GM18511 (cell line): Measurements from ENCODE around the gene ARHGEF2.
"Not testable (repeated sequence)": the region's sequence is repeated elsewhere in the genome, so short reads cannot be mapped to it uniquely, and the experiment has no call there.

Experiments
- ATAC-seq: cut with Tn5 transposase; IDR thresholded peaks from one replicate; pipeline ENCODE4 v1.9.1; 2021; ENCODE audit warnings: mild to moderate bottlenecking, moderate library complexity; ENCODE audit not compliant: unreplicated experiment

Gene ARHGEF2

GRCh38 chr1:155946633-155947219, 31.6 kb downstream of the ARHGEF2 start:
- peak; percentile 23 for ATAC-seq

- no peak for ATAC-seq
Observed at GRCh38 chr1:155944444-155944799, 33.9 kb downstream of the ARHGEF2 start.

GRCh38 chr1:155942578-155943141, 35.7 kb downstream of the ARHGEF2 start:
- no peak for ATAC-seq

GRCh38 chr1:155941845-155942531, 36.4 kb downstream of the ARHGEF2 start:
- no peak for ATAC-seq

- no peak for ATAC-seq
Observed at GRCh38 chr1:155940993-155941844, 37.1 kb downstream of the ARHGEF2 start, which contains the start of gene RXFP4. TSS of gene RXFP4 (plus strand) at chr1:155941638. CDS start at chr1:155941710, 72 bp downstream.

GRCh38 chr1:155940482-155940992, 37.8 kb downstream of the ARHGEF2 start:
- no peak for ATAC-seq

- no peak for ATAC-seq
Observed at GRCh38 chr1:155938220-155938627, 40.1 kb downstream of the ARHGEF2 start.

GRCh38 chr1:155934936-155935590, 43.3 kb downstream of the ARHGEF2 start:
- no peak for ATAC-seq

GRCh38 chr1:155934097-155934935, 44.0 kb downstream of the ARHGEF2 start, which contains the start of gene KHDC4:
TSS of gene KHDC4 (minus strand) at chr1:155934413. CDS start at chr1:155934373, 40 bp downstream.
- peak; percentile 97 for ATAC-seq

GRCh38 chr1:155933591-155934096, 44.7 kb downstream of the ARHGEF2 start:
- no peak for ATAC-seq

- no peak for ATAC-seq
Observed at GRCh38 chr1:155932487-155932886, 45.9 kb downstream of the ARHGEF2 start.

- ATAC-seq: no peak
Observed at GRCh38 chr1:155932081-155932480, 46.3 kb downstream of the ARHGEF2 start.

GRCh38 chr1:155931332-155932038, 46.9 kb downstream of the ARHGEF2 start:
- ATAC-seq: no peak

GRCh38 chr1:155930725-155931124, 47.6 kb downstream of the ARHGEF2 start:
- ATAC-seq: not testable (repeated sequence)

- no peak for ATAC-seq
Observed at GRCh38 chr1:155929057-155929456, 49.3 kb downstream of the ARHGEF2 start.

GRCh38 chr1:155925506-155925905, 52.8 kb downstream of the ARHGEF2 start:
- ATAC-seq: no peak

GRCh38 chr1:155920717-155921116, 57.6 kb downstream of the ARHGEF2 start:
- ATAC-seq: no peak

- ATAC-seq: no peak
Observed at GRCh38 chr1:155919801-155920200, 58.5 kb downstream of the ARHGEF2 start.

- no peak for ATAC-seq
Observed at GRCh38 chr1:155918660-155919059, 59.7 kb downstream of the ARHGEF2 start.
